Measurements from ENCODE around the gene NPPB. TPM values are rescaled to one million over a fixed set of nuclear protein-coding genes. Genes with fewer than 3 reads are reported as not detected.

The NPPB gene
- total and polyA plus RNA-seq, 5 donors from 2014 or later = not detected

GRCh38 chr1:11817192-11817591, 41.6 kb downstream of the NPPB start:
- DNase-seq (no peak), ATAC-seq (ENCODE audit: low read depth in 2 of 2) (no peak)
- H3K4me1 Mint-ChIP-seq = peaks cover 5 to 19% (median 7%) of the 10 kb centered on the region in 4 donors
- no peaks in the 10 kb centered on the region for H3K27me3 Mint-ChIP-seq
- H3K27ac Mint-ChIP-seq = no peak overlapping the region
- H3K4me3 ChIP-seq (ENCODE audit: low read depth, low read length) = no peak overlapping the region
- no peaks in the 10 kb centered on the region for H3K27me3 ChIP-seq (ENCODE audit: control insufficient read depth, insufficient read depth, low read length)
- H3K9me3 ChIP-seq (ENCODE audit: control insufficient read depth in 2 of 2, low read length in 2 of 2) = no peaks in the 10 kb centered on the region
- peaks cover 40% of the 10 kb centered on the region for H3K36me3 ChIP-seq (ENCODE audit: control insufficient read depth, insufficient read depth, low read length)
- H3K36me3 Mint-ChIP-seq = peaks cover 30% of the 10 kb centered on the region
- H3K4me3 Mint-ChIP-seq = no peak overlapping the region
- H3K4me1 ChIP-seq (ENCODE audit: control insufficient read depth, insufficient read depth, low read length, poor library complexity, severe bottlenecking) = no peaks in the 10 kb centered on the region
- peaks cover 0 to 2% (median 0%) of the 10 kb centered on the region in 7 donors for H3K9me3 Mint-ChIP-seq
- no peak overlapping the region for H3K27ac ChIP-seq (ENCODE audit: insufficient read depth, low read length, poor library complexity, severe bottlenecking)

GRCh38 chr1:11813021-11813420, 45.7 kb downstream of the NPPB start:
- H3K36me3 Mint-ChIP-seq = peaks cover 28% of the 10 kb centered on the region
- ATAC-seq (ENCODE audit: low read depth in 2 of 2) = no peak

More at GRCh38 chr1:11813021-11813420, 45.7 kb downstream of the NPPB start:
- DNase-seq = no peak
- H3K27me3 ChIP-seq (ENCODE audit: control insufficient read depth, insufficient read depth, low read length) = no peaks in the 10 kb centered on the region
- no peak overlapping the region for H3K4me3 ChIP-seq (ENCODE audit: low read depth, low read length)
- H3K4me3 Mint-ChIP-seq = no peak overlapping the region
- H3K27me3 Mint-ChIP-seq = no peaks in the 10 kb centered on the region
- no peaks in the 10 kb centered on the region for H3K9me3 ChIP-seq (ENCODE audit: control insufficient read depth in 2 of 2, low read length in 2 of 2)
- H3K4me1 Mint-ChIP-seq = peaks cover 10 to 17% (median 15%) of the 10 kb centered on the region in 4 donors
- peak overlapping the region in 1 of 3 donors; percentile 71 for H3K27ac Mint-ChIP-seq
- no peaks in the 10 kb centered on the region for H3K4me1 ChIP-seq (ENCODE audit: control insufficient read depth, insufficient read depth, low read length, poor library complexity, severe bottlenecking)
- H3K9me3 Mint-ChIP-seq = no peaks in the 10 kb centered on the region
- H3K27ac ChIP-seq (ENCODE audit: insufficient read depth, low read length, poor library complexity, severe bottlenecking) = no peak overlapping the region
- peaks cover 26% of the 10 kb centered on the region for H3K36me3 ChIP-seq (ENCODE audit: control insufficient read depth, insufficient read depth, low read length)

Other genes with a start within 250 kb of the NPPB start
- gene FBXO2, start 204.5 kb downstream of the NPPB start, total RNA-seq = 2.1 TPM
- gene FBXO2, start 204.5 kb downstream of the NPPB start, polyA plus RNA-seq = 10 to 100 TPM in 2 of 4 donors, 1 to 10 TPM in 2; 3.9 to 10.6 (median 7.0) TPM
- 43.7 TPM for gene FBXO44, start 204.1 kb downstream of the NPPB start, total RNA-seq
- 1 to 10 TPM; 5.5 to 9.5 (median 7.4) TPM for gene FBXO44, start 204.1 kb downstream of the NPPB start, polyA plus RNA-seq
- gene FBXO6, start 194.7 kb downstream of the NPPB start, total RNA-seq = 5.9 TPM
- 10 to 100 TPM in 3 of 4 donors, 1 to 10 TPM in 1; 9.4 to 18.4 (median 17.3) TPM for gene FBXO6, start 194.7 kb downstream of the NPPB start, polyA plus RNA-seq
- 28.7 TPM for gene MAD2L2, start 177.8 kb downstream of the NPPB start, total RNA-seq
- 10 to 100 TPM; 49.3 to 75.3 (median 55.3) TPM for gene MAD2L2, start 177.8 kb downstream of the NPPB start, polyA plus RNA-seq
- gene DRAXIN, start 167.2 kb downstream of the NPPB start, total RNA-seq = not detected
- under 1 TPM in 2 of 4 donors, not detected in 2; 0.06 to 0.11 TPM for gene DRAXIN, start 167.2 kb downstream of the NPPB start, polyA plus RNA-seq
- 25.2 TPM for gene AGTRAP, start 122.8 kb downstream of the NPPB start, total RNA-seq
- 100 to 1,000 TPM in 1 of 4 donors, 10 to 100 TPM in 3; 65.1 to 113 (median 78.0) TPM for gene AGTRAP, start 122.8 kb downstream of the NPPB start, polyA plus RNA-seq
- gene C1orf167, start 96.8 kb downstream of the NPPB start, total RNA-seq = not detected
- gene C1orf167, start 96.8 kb downstream of the NPPB start, polyA plus RNA-seq = 1 to 10 TPM in 2 of 4 donors, under 1 TPM in 1, not detected in 1; 0.61 to 1.3 (median 1.0) TPM
- 35.0 TPM for gene MTHFR, start 53.0 kb downstream of the NPPB start, total RNA-seq
- gene MTHFR, start 53.0 kb downstream of the NPPB start, polyA plus RNA-seq = 1 to 10 TPM; 5.6 to 7.6 (median 6.6) TPM
- gene CLCN6, start 52.8 kb downstream of the NPPB start, total RNA-seq = 13.5 TPM
- 1 to 10 TPM; 1.6 to 3.0 (median 2.4) TPM for gene CLCN6, start 52.8 kb downstream of the NPPB start, polyA plus RNA-seq
- gene NPPA, start 11.2 kb downstream of the NPPB start, total RNA-seq = not detected
- gene NPPA, start 11.2 kb downstream of the NPPB start, polyA plus RNA-seq = not detected
- 24.1 TPM for gene KIAA2013, start 67.5 kb upstream of the NPPB start, total RNA-seq
- gene KIAA2013, start 67.5 kb upstream of the NPPB start, polyA plus RNA-seq = 10 to 100 TPM; 33.6 to 69.2 (median 45.6) TPM
- gene PLOD1, start 75.8 kb upstream of the NPPB start, total RNA-seq = 2.9 TPM
- gene PLOD1, start 75.8 kb upstream of the NPPB start, polyA plus RNA-seq = 1 to 10 TPM; 2.2 to 6.6 (median 4.7) TPM
- gene MFN2, start 121.5 kb upstream of the NPPB start, total RNA-seq = 39.1 TPM
- 10 to 100 TPM; 30.0 to 38.1 (median 35.4) TPM for gene MFN2, start 121.5 kb upstream of the NPPB start, polyA plus RNA-seq
- gene MIIP, start 160.6 kb upstream of the NPPB start, total RNA-seq = 49.1 TPM
- gene MIIP, start 160.6 kb upstream of the NPPB start, polyA plus RNA-seq = 10 to 100 TPM; 31.9 to 45.1 (median 38.4) TPM
- gene TNFRSF8, start 204.4 kb upstream of the NPPB start, total RNA-seq = 2.3 TPM
- gene TNFRSF8, start 204.4 kb upstream of the NPPB start, polyA plus RNA-seq = 1 to 10 TPM; 1.1 to 3.2 (median 1.3) TPM